Lower lobe of right lung (tissue), 2 donors: Measurements from ENCODE around the gene ST3GAL2. TPM values are rescaled to one million over a fixed set of nuclear protein-coding genes. Genes with fewer than 3 reads are reported as not detected.

Experiments
- ATAC-seq, 2 donors: fragments of 200-7000 bp; cut with Tn5 transposase; one replicate each; pipeline ENCODE4 v1.9.1; 2020 to 2022; ENCODE audit warnings: mild to moderate bottlenecking in 2 of 2, moderate library complexity in 2 of 2
- DNase-seq: peaks from one replicate; pipeline ENCODE4 v3.0.0-alpha.2; 2020
- H3K27ac ChIP-seq: fragments of 200-600 bp; one replicate; pipeline ENCODE4 v1.8.0; 2022
- H3K27me3 ChIP-seq: fragments of 200-600 bp; one replicate; pipeline ENCODE4 v1.8.0; 2022; ENCODE audit warnings: low read depth
- H3K36me3 ChIP-seq: fragments of 200-600 bp; one replicate; pipeline ENCODE4 v1.8.0; 2022; ENCODE audit warnings: mild to moderate bottlenecking
- H3K4me1 ChIP-seq: fragments of 200-600 bp; one replicate; pipeline ENCODE4 v1.8.0; 2022
- H3K4me3 ChIP-seq: fragments of 200-600 bp; one replicate; pipeline ENCODE4 v1.8.0; 2022; ENCODE audit warnings: mild to moderate bottlenecking
- H3K9me3 ChIP-seq: fragments of 200-600 bp; one replicate; pipeline ENCODE4 v1.8.0; 2022
- intact Hi-C: fragments of 100-400 bp; cut with DNase I; formaldehyde crosslinking; loops from one replicate; pipeline ENCODE4 v1.11.0; 2022
- total RNA-seq: library from RNA; stranded (reverse); fragmentation: NEBNext Ultra II Directional; extraction: Animal tissue kit (Norgen Biotek cat#: 25700); gene quantifications from one replicate; pipeline ENCODE4 v1.2.1, GENCODE V29; 2021
- TF ChIP-seq, protein P1 (sequence below): fragments of 200-600 bp; IDR thresholded peaks from one replicate; pipeline ENCODE4 v1.8.0; 2022; ENCODE audit warnings: antibody characterized with exemption, mild to moderate bottlenecking
- donor health status: DM: no; HTN: yes; CAD: no; lungs with severe emphysema.

ST3GAL2 gene
- total RNA-seq, 1 donor from 2014 or later = 31.8 TPM

DNA sequence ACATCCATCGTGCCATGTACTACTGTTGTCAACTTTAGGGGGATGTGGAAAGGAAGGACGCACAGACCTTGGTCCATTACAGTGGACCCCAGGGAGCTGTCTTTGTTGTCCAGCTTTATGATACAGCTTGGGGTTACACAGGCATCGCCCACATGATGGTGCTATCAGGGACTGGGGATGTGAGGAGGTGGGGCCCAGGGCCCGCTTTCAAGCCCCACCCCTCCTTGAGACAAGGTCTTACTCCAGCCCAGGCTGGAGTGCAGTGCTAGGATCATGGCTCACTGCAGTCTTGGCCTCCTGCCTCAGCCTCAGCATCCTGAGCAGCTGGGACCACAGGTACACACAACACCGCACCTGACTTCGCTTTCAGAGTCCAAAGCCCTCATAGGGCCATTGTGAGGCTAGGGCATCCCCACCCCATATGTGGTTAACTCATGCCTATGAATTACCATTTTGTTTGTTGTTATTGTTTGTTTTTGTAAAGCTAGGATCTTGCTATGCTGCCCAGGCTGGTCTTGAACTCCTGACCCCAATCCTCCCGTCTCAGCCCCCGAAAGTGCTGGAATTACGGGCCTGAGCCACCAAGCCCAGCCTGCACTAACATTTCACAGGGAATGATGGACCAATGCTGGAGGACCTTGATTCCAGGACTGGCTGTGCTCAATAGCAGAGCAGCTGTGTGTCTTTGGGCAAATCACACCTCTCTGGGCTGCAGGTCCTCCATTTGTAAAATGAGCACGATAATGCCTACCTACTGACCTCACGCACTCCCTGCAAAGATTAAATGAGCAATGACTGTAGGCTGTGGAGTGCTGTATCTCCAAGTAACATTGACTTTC is 17.2 kb downstream of the ST3GAL2 start:
- TF ChIP-seq, protein P1, sequence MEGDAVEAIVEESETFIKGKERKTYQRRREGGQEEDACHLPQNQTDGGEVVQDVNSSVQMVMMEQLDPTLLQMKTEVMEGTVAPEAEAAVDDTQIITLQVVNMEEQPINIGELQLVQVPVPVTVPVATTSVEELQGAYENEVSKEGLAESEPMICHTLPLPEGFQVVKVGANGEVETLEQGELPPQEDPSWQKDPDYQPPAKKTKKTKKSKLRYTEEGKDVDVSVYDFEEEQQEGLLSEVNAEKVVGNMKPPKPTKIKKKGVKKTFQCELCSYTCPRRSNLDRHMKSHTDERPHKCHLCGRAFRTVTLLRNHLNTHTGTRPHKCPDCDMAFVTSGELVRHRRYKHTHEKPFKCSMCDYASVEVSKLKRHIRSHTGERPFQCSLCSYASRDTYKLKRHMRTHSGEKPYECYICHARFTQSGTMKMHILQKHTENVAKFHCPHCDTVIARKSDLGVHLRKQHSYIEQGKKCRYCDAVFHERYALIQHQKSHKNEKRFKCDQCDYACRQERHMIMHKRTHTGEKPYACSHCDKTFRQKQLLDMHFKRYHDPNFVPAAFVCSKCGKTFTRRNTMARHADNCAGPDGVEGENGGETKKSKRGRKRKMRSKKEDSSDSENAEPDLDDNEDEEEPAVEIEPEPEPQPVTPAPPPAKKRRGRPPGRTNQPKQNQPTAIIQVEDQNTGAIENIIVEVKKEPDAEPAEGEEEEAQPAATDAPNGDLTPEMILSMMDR = no peak
- H3K4me1 ChIP-seq = peaks cover 58% of the 10 kb centered on the region
- H3K27me3 ChIP-seq = no peaks in the 10 kb centered on the region
- ATAC-seq = no peak
- H3K27ac ChIP-seq = no peak overlapping the region
- intact Hi-C loops = no loop called here
- no peak for DNase-seq
- H3K4me3 ChIP-seq = no peak overlapping the region
- H3K36me3 ChIP-seq = no peaks in the 10 kb centered on the region
- H3K9me3 ChIP-seq = no peaks in the 10 kb centered on the region

DNA sequence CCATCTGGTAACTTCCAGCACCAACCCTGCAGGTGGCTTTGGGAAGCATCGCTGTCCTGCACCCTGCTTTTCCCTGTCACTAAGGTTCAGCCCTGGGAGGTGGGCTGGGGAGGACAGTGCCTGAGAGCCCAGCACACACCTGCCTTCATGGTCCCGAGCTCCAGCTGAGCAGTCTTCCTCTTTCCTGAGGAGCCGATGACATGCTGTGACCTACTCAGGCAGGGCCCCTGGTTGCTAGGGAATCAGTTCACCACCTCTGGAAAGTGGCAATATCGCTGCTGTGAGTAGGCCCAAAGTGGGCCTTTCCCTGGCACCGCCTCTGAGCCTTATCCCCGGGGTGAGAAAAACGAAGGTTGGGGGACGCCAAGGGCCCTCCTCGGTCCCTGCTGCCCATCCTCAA is 17.9 kb downstream of the ST3GAL2 start:
- DNase-seq = no peak
- intact Hi-C loops = no loop called here
- no peak for ATAC-seq
- Histone ChIP-seq H3K27ac (no peak overlapping the region), H3K4me1 (peaks cover 58% of the 10 kb centered on the region), H3K4me3 (no peak overlapping the region), H3K27me3 (no peaks in the 10 kb centered on the region), H3K36me3 (no peaks in the 10 kb centered on the region), H3K9me3 (no peaks in the 10 kb centered on the region)
- TF ChIP-seq, protein P1 = no peak

DNA sequence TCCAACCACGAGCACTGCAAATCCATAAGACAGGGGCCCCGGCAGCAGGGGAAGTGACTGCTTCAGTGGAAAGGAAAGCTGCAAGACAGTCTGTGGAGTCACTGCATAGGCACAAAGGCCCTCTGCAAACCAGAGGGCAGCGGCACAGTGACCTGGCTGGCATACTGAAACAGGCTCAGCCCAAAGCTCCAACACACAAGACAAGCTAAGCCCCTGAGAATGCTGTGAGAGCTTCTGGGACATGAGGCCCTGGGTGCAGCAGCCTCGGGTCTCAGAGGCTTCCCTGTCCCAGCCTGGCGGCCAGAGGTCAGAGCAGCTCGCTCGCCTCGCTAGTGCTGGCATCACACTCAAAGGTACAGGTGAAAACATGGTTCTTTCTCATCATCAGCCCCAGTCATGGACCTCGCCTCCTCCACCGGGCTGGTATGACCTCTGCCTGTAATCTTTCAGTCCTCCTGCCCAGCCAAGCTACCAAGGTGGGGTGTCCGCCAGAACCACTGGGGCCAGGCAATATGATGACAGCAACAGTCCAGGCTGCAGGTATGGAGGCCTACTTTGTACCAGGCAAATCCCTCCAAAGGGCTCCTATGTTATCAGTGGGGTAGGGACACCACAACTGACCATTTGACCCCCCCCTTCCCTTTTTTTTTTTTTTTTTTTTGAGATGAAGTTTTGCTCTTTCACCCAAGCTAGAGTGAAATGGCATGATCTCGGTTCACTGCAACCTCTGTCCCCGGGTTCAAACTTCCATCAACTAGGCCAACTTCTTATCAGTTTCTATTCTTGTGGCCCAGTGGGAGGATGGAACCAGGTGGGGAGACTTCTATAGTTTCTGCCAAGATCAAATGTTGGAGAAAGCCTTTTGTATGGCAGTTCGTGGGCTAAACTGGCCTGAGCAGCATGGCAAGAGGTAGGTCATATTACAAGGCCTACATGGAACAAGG is 19.2 kb downstream of the ST3GAL2 start:
- intact Hi-C loops = no loop called here
- Histone ChIP-seq H3K9me3 (no peaks in the 10 kb centered on the region), H3K36me3 (no peaks in the 10 kb centered on the region), H3K4me1 (peaks cover 58% of the 10 kb centered on the region), H3K4me3 (no peak overlapping the region), H3K27me3 (no peaks in the 10 kb centered on the region), H3K27ac (no peak overlapping the region)
- TF ChIP-seq, protein P1 = no peak
- no peak for ATAC-seq
- DNase-seq = no peak

DNA sequence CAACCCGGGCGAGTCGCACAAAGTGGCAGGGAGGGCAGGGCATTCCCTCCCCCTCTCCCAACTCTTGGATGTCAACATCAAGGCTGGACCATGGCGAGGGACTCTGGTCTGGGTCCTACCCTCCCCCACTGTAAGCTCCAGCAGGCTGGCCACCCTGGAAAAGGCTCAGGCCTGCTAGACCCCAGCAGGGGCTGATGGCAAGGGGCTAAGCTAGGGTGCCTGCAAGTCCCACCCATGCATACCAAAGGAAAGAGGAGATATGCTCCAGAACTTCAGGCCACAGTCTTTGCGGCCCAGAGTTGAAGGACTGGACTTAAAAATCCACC is 19.9 kb downstream of the ST3GAL2 start:
- TF ChIP-seq, protein P1 = no peak
- no peak overlapping the region for H3K4me3 ChIP-seq
- intact Hi-C loops = no loop called here
- DNase-seq (no peak), ATAC-seq (no peak)
- H3K9me3 ChIP-seq = no peaks in the 10 kb centered on the region
- H3K4me1 ChIP-seq = peaks cover 62% of the 10 kb centered on the region
- H3K27me3 ChIP-seq = no peaks in the 10 kb centered on the region
- H3K36me3 ChIP-seq = no peaks in the 10 kb centered on the region
- no peak overlapping the region for H3K27ac ChIP-seq

DNA sequence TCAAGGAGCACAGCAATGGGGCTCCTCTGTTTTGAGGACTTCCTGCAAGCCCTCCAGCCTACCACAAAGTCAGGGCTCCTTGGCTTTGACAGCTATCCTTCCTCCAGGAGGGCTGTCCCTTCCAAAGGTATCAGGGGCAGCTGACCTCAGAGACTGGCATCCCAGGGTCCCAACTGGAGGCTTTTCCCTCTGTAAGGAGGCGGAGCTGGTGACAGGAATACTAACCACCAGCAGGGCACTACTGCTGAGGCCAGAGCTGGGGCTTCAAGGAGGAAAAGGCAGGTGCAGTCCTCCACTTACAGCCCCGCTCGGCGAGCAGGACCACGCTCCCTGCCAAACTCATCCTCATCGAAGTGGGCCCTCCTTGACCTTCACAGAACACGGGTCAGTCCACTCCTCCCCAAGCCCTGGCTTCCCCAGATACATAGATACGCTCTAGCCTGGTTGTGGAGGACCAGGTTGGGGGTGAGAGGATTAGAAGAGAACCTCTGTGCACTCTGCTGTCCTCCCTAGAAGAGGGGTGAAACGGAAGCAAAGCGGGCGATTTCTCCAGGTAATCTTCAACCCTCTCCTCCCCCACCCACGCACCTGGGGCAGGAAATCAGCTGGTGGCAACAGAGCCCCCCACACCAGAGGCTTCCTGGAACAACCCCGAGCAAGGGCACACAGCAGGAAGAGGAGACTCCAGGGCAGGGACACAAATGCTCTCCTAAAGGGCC is 20.5 kb downstream of the ST3GAL2 start:
- no peak for DNase-seq
- Histone ChIP-seq H3K9me3 (no peaks in the 10 kb centered on the region), H3K4me3 (no peak overlapping the region), H3K27me3 (no peaks in the 10 kb centered on the region), H3K36me3 (no peaks in the 10 kb centered on the region), H3K4me1 (peaks cover 65% of the 10 kb centered on the region), H3K27ac (no peak overlapping the region)
- intact Hi-C loops = no loop called here
- ATAC-seq = no peak
- TF ChIP-seq, protein P1 = no peak
